HG03432 (cell line): ENCODE measurements around the gene WDR93.
"Not testable (repeated sequence)": the region's sequence is repeated elsewhere in the genome, so short reads cannot be mapped to it uniquely, and the experiment has no call there.

ENCODE experiments used
- ATAC-seq: cut with Tn5 transposase; IDR thresholded peaks from one replicate; pipeline ENCODE4 v1.9.1; 2021; ENCODE audit warnings: mild to moderate bottlenecking, moderate library complexity; ENCODE audit not compliant: unreplicated experiment

WDR93 gene

DNA sequence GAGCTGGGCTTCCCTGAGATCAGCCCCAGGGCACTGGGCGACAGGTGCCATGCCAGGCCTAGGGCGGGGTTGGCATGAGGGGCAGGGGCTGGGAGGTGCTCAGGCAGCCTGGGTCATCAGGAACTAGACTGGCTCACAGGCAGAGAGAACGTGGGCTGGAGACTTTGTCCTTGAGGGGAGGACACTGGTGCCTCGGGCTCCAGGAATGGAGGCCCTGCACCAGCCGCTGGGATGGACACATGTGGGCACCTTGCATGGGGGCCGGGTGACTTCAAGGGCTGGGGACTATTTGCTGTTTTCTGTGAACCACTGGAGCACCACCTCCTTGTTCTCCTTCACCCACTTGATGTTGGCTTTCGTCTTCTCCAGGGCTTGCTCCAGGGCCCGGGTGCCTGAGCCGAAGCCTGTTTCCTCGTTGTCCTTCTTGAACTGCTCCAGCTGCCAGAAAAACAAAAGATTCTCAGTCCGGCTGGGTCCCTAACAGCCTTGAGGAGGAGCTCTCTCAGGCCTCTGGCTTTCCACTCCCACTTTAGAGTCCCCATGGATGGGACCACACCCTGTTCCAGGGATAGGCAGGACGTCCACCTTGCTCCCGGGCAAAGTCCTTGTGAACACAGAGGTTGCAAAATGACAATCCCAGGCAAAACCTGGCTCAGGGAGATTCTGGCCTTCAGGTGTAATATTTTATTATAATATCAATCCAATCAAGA is 94.6 kb downstream of the WDR93 start:
- no peak for ATAC-seq

- no peak for ATAC-seq
Measured at GRCh38 chr15:89785774-89786140, 95.1 kb downstream of the WDR93 start.

- ATAC-seq, result no peak
Measured at GRCh38 chr15:89787944-89788343, 97.3 kb downstream of the WDR93 start.

DNA sequence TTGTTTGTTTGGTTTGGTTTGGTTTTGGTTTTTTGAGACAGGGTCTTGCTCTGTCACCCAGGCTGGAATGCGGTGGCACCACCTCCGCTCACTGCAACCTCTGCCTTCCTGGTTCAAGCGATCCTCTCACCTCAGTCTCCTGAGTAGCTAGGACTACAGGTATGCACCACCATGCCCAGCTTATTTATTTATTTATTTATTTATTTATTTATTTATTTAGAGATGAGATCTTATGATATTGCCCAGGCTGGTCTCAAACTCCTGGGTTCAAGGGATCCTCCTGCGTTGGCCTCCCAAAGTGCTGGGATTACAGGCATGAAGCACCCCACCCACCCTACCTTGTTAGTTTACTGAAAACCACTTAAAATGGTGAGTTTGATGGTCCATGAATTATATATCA is 98.0 kb downstream of the WDR93 start:
- not testable (repeated sequence) for ATAC-seq

DNA sequence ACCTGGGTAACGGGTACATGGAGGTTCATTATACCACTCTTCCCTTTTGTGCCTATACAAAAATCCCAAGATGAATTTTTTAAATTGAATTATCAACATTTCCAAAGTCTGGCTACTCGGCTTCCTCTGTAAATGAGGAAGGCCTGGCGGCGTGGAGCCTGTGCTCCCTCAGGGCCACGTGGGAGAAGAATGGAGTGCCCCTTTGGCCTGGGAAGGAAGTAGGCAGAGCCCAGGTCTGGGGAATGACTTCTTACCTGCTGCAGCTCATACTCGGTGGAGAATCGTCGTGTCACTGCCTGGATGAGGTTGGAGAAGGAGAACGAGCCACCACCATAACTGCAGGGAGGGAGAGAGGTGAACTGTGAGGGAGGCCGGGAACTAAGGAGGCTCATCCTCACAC is 99.6 kb downstream of the WDR93 start:
- no peak for ATAC-seq

- ATAC-seq, result no peak
Measured at GRCh38 chr15:89790661-89791060, 100.0 kb downstream of the WDR93 start.

- ATAC-seq, result no peak
Measured at GRCh38 chr15:89792106-89792805, 101.6 kb downstream of the WDR93 start.
